ENCODE results near the gene VEGFC.

DNA sequence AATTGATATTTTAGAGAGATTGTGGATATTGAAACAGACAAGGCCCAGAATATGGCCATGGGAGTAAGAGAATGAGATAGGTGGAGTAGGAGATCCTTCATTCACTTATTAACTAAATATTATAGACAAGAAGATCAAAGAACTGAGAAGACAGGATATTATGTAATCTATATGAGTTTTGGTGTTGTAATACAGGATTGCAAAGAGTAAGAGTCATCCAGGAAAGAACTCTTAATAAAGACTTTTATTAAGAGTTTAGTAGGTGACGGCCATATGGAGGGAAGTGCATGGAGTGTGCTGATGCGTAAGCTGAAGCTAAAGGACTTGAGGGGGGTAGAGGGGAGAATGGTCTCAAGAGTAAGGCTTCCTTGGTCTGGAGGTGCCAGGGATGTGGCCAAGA lies 153.7 kb downstream of the VEGFC start:
- TF ChIP-seq, protein P1, sequence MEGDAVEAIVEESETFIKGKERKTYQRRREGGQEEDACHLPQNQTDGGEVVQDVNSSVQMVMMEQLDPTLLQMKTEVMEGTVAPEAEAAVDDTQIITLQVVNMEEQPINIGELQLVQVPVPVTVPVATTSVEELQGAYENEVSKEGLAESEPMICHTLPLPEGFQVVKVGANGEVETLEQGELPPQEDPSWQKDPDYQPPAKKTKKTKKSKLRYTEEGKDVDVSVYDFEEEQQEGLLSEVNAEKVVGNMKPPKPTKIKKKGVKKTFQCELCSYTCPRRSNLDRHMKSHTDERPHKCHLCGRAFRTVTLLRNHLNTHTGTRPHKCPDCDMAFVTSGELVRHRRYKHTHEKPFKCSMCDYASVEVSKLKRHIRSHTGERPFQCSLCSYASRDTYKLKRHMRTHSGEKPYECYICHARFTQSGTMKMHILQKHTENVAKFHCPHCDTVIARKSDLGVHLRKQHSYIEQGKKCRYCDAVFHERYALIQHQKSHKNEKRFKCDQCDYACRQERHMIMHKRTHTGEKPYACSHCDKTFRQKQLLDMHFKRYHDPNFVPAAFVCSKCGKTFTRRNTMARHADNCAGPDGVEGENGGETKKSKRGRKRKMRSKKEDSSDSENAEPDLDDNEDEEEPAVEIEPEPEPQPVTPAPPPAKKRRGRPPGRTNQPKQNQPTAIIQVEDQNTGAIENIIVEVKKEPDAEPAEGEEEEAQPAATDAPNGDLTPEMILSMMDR (IDR thresholded peaks at IDR 0.05), result no peak
- no peak for TF ChIP-seq POLR2A (IDR thresholded peaks at IDR 0.05)
